ENCODE measurements around the gene SYT7.

Gene SYT7

DNA sequence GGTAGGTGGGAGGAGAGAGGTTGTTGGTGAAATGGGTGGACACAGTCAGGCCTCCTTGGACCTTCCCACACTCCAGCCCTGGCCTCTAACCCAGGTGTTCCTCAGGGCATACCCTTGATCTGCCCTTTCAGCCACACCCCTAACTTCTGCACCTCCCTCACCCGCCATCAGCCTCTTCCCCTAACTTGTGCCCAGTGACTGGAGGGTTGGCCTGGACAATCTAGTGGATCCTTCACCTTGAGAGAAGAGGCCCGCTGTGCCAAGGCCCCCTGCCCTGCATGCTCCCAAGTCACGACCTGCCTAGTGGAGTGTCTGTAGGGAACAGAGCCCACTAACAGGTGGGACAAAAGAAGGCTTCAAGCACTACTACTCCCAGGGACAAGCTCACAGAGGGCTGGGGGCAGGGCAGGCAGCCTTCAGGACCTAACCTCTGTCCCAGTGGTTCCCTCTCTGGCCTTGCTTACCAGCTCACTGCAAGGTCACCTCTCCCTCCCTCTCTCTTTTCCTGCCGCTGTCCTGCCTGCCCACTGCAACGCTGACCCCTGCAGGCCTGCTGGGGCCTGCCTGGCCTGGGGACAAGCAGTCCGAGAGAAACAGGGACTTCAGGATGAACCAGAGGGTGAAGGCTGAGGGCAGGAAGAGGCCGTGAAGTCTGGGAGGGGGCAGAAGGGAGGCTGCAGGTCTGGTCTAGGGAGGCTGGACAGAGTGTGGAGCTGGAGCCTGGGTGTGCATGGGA, 3.3 kb downstream of the SYT7 start:
- Histone ChIP-seq H3K9me3 (replicated peaks; ENCODE audit: low read length) (no peaks in the 10 kb centered on the region), H3K4me2 (ENCODE audit: low read length) (no peak overlapping the region), H3K27me3 (ENCODE audit: control insufficient read depth, insufficient read depth, low read length) (peaks cover 71% of the 10 kb centered on the region), H3K4me3 (ENCODE audit: low read length) (no peak overlapping the region), H3K9ac (ENCODE audit: low read depth, low read length) (no peak overlapping the region), H3K36me3 (ENCODE audit: insufficient read depth, low read length) (no peaks in the 10 kb centered on the region), H3K4me1 (ENCODE audit: control insufficient read depth, insufficient read depth, low read length) (peaks cover 7% of the 10 kb centered on the region)

GRCh38 chr11:61575886-61576861, 4.7 kb downstream of the SYT7 start:
- H3K9ac ChIP-seq (ENCODE audit: low read depth, low read length), result no peak overlapping the region
- H3K9me3 ChIP-seq (replicated peaks; ENCODE audit: low read length), result no peaks in the 10 kb centered on the region
- no peak overlapping the region for H3K4me3 ChIP-seq (ENCODE audit: low read length)
- H3K36me3 ChIP-seq (ENCODE audit: insufficient read depth, low read length), result no peaks in the 10 kb centered on the region
- no peak overlapping the region for H3K4me2 ChIP-seq (ENCODE audit: low read length)
- peaks cover 73% of the 10 kb centered on the region for H3K27me3 ChIP-seq (ENCODE audit: control insufficient read depth, insufficient read depth, low read length)
- H3K4me1 ChIP-seq (ENCODE audit: control insufficient read depth, insufficient read depth, low read length), result peaks cover 7% of the 10 kb centered on the region

- no peak overlapping the region for H3K4me2 ChIP-seq (ENCODE audit: low read length)
- no peaks in the 10 kb centered on the region for H3K36me3 ChIP-seq (ENCODE audit: insufficient read depth, low read length)
- no peaks in the 10 kb centered on the region for H3K4me1 ChIP-seq (ENCODE audit: control insufficient read depth, insufficient read depth, low read length)
- H3K9ac ChIP-seq (ENCODE audit: low read depth, low read length), result no peak overlapping the region
- H3K9me3 ChIP-seq (replicated peaks; ENCODE audit: low read length), result no peaks in the 10 kb centered on the region
- H3K27me3 ChIP-seq (ENCODE audit: control insufficient read depth, insufficient read depth, low read length), result peaks cover 79% of the 10 kb centered on the region
- H3K4me3 ChIP-seq (ENCODE audit: low read length), result no peak overlapping the region
These were observed 6.3 kb downstream of the SYT7 start for GRCh38 chr11:61574611-61575010.

- no peak overlapping the region for H3K4me2 ChIP-seq (ENCODE audit: low read length)
- H3K36me3 ChIP-seq (ENCODE audit: insufficient read depth, low read length), result no peaks in the 10 kb centered on the region
- H3K9me3 ChIP-seq (replicated peaks; ENCODE audit: low read length), result no peaks in the 10 kb centered on the region
- H3K4me3 ChIP-seq (ENCODE audit: low read length), result no peak overlapping the region
- H3K27me3 ChIP-seq (ENCODE audit: control insufficient read depth, insufficient read depth, low read length), result peaks cover 78% of the 10 kb centered on the region
- H3K4me1 ChIP-seq (ENCODE audit: control insufficient read depth, insufficient read depth, low read length), result no peaks in the 10 kb centered on the region
- no peak overlapping the region for H3K9ac ChIP-seq (ENCODE audit: low read depth, low read length)
These were observed 8.0 kb downstream of the SYT7 start for GRCh38 chr11:61572913-61573312.

GRCh38 chr11:61571869-61572268, 9.0 kb downstream of the SYT7 start:
- Histone ChIP-seq H3K36me3 (ENCODE audit: insufficient read depth, low read length) (no peaks in the 10 kb centered on the region), H3K4me2 (ENCODE audit: low read length) (no peak overlapping the region), H3K27me3 (ENCODE audit: control insufficient read depth, insufficient read depth, low read length) (peaks cover 73% of the 10 kb centered on the region), H3K9me3 (replicated peaks; ENCODE audit: low read length) (no peaks in the 10 kb centered on the region), H3K4me1 (ENCODE audit: control insufficient read depth, insufficient read depth, low read length) (no peaks in the 10 kb centered on the region), H3K4me3 (ENCODE audit: low read length) (no peak overlapping the region), H3K9ac (ENCODE audit: low read depth, low read length) (no peak overlapping the region)

DNA sequence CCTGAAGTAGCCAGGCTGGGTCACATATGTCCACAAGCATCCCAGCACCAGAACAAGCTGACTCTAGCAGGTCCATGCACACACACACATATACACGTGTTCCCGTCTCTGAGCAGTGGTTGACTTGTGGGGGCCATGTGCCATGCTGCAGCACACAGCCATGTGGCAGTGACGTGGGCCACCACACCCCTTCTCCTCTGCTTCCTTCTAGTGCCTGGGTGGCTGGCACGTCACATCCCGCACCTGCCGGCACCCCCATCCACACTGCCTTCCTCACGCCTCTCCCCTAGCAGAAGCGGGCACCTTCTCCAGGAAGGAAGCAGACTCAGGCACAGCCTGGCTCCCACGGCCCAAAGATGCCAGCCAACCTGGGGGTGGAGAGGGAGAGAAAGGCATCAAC, 9.5 kb downstream of the SYT7 start:
- H3K36me3 ChIP-seq (ENCODE audit: insufficient read depth, low read length), result no peaks in the 10 kb centered on the region
- H3K4me3 ChIP-seq (ENCODE audit: low read length), result no peak overlapping the region
- peaks cover 73% of the 10 kb centered on the region for H3K27me3 ChIP-seq (ENCODE audit: control insufficient read depth, insufficient read depth, low read length)
- H3K9me3 ChIP-seq (replicated peaks; ENCODE audit: low read length), result no peaks in the 10 kb centered on the region
- H3K4me1 ChIP-seq (ENCODE audit: control insufficient read depth, insufficient read depth, low read length), result no peaks in the 10 kb centered on the region
- H3K4me2 ChIP-seq (ENCODE audit: low read length), result no peak overlapping the region
- H3K9ac ChIP-seq (ENCODE audit: low read depth, low read length), result no peak overlapping the region

DNA sequence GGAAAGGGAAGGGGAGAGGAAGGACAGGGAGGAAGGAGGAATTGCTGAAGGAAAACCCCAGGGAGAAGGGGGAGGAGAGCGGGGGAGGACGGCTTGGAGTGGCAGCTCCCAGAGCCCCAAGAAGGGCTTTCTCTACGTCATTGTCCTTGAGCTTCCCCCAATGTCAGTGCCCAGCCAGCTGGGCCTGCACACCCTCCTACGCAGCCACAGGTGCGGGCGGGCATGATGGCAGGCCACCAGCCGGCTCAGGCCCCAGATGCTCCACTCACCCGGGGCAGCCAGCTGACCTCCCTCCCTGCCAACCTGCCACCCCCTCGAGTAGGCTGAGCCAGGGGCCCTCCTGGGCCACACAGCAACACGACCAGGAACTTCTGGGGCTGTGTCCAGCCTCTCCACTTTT, 11.2 kb downstream of the SYT7 start:
- H3K4me2 ChIP-seq (ENCODE audit: low read length), result no peak overlapping the region
- H3K9me3 ChIP-seq (replicated peaks; ENCODE audit: low read length), result no peaks in the 10 kb centered on the region
- H3K4me3 ChIP-seq (ENCODE audit: low read length), result no peak overlapping the region
- no peaks in the 10 kb centered on the region for H3K36me3 ChIP-seq (ENCODE audit: insufficient read depth, low read length)
- H3K4me1 ChIP-seq (ENCODE audit: control insufficient read depth, insufficient read depth, low read length), result no peaks in the 10 kb centered on the region
- no peak overlapping the region for H3K9ac ChIP-seq (ENCODE audit: low read depth, low read length)
- peaks cover 74% of the 10 kb centered on the region for H3K27me3 ChIP-seq (ENCODE audit: control insufficient read depth, insufficient read depth, low read length)

DNA sequence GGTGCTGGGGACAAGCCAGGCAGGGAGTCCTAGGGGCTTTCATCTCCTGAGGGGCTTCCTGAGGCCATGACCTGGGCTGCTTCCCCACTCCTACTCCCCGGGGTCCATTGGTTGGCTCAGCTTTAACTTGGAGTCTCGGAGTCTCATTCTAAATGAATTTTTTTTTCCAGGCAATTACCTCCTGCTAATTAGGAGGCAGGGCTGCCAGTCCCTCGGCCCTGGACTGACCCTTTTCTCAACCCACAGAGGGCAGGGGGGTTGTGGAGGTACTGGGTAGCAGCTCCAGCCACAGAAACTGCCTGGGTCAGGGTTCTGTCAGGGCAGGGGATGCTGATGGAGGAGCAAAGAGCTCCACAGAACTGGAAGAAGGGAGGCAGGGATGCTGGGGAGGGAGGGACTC, 11.9 kb downstream of the SYT7 start:
- no peaks in the 10 kb centered on the region for H3K36me3 ChIP-seq (ENCODE audit: insufficient read depth, low read length)
- H3K9me3 ChIP-seq (replicated peaks; ENCODE audit: low read length), result no peaks in the 10 kb centered on the region
- no peak overlapping the region for H3K4me2 ChIP-seq (ENCODE audit: low read length)
- no peaks in the 10 kb centered on the region for H3K4me1 ChIP-seq (ENCODE audit: control insufficient read depth, insufficient read depth, low read length)
- H3K9ac ChIP-seq (ENCODE audit: low read depth, low read length), result no peak overlapping the region
- H3K4me3 ChIP-seq (ENCODE audit: low read length), result no peak overlapping the region
- peaks cover 72% of the 10 kb centered on the region for H3K27me3 ChIP-seq (ENCODE audit: control insufficient read depth, insufficient read depth, low read length)

DNA sequence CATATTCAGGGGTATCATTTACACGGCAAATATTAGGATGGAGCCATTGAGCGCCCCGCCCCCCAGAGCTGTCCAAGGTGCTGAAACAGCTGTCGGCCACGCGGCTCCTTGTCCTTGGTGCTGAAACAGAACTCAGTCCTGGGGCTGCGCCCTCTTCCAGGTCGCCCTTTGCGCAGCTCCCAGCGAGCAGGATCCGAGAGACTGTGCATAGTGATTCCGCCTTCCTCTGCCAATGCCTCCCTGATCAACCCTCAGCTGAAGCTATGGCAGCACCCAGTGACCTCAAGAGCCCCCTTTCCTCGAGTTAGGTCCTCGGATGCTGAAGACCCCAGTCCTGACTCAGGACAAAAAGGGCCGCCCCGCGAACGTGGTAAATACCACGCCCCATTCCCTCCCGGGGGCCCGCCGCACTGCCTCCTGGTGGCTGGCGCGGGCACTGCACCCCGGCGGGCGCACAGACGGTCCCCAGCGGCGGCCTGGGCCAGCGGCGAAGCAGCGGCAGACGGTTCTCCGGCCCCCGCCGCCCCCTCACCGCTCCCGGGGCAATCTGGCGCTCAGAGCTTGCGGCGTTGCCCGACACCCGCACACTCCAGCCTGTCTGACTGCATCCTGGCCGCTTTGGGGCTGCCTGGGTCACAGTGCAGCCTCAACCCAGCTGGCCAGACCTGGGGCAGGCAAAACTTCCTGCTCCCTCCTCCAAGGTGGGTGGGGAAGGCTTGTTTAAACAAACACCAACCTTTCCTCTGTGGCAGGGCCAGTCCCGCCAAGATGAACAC, 13.4 kb downstream of the SYT7 start:
- Histone ChIP-seq H3K9ac (ENCODE audit: low read depth, low read length) (no peak overlapping the region), H3K4me3 (ENCODE audit: low read length) (no peak overlapping the region), H3K4me2 (ENCODE audit: low read length) (peak overlapping the region; percentile 64), H3K36me3 (ENCODE audit: insufficient read depth, low read length) (no peaks in the 10 kb centered on the region), H3K27me3 (ENCODE audit: control insufficient read depth, insufficient read depth, low read length) (peaks cover 74% of the 10 kb centered on the region), H3K9me3 (replicated peaks; ENCODE audit: low read length) (no peaks in the 10 kb centered on the region), H3K4me1 (ENCODE audit: control insufficient read depth, insufficient read depth, low read length) (no peaks in the 10 kb centered on the region)

DNA sequence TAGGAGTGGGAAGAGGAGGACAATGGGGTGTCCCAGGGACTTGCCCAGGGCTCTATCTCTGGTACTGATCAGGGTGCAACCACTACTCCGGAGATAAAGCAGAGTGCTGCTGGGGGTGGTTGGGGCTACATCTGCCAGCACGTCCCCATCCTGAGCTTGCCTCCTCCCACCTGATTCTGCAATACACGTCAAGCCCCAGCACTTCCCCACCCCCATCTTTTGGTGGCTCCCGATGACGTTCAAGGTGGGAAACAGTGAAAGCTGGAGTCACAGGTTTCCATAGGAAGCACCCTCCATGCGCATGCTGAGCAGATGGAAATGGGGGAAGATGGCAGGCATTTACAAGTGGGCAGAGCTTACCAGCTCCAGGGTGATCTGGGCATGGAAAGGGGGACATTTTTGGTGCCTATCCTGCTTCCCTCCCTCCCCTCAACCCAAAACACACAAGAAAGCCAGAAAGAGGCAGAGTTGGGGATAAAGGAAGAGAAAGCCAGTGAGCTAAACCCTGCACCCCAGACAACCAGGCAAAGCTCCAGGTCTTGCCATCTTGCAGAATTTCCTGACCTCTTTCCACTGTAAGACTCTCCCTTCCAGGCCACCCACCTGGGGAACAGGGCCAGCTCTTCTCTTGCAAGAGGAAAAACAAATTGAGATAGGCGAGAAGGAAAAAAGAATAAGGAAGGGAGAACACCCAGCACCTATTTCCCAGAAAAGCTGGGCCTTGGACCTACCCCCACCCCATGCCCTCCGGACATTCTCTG, 15.8 kb downstream of the SYT7 start:
- Histone ChIP-seq H3K4me1 (ENCODE audit: control insufficient read depth, insufficient read depth, low read length) (no peaks in the 10 kb centered on the region), H3K27me3 (ENCODE audit: control insufficient read depth, insufficient read depth, low read length) (peaks cover 69% of the 10 kb centered on the region), H3K4me2 (ENCODE audit: low read length) (no peak overlapping the region)

DNA sequence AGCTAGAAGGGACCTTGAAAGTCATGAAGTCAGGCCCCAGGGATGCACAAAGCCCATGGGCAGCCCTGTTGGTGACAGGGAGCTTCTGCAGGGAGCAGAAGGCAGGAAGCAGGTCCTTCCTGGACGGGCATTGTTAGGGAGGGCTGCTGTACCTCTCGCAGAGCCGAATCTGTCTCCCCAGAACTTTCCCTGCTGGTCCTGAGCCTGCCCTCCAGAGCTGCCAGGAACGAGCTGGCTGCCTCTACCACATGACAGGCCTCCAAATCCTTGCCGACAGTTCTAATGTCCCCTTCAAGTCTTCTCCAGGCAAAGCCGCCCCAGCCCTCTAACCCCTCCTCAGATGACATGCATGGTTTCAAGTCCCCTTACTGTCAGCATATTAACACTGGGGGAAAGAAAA, 20.1 kb downstream of the SYT7 start:
- Histone ChIP-seq H3K27me3 (ENCODE audit: control insufficient read depth, insufficient read depth, low read length) (peaks cover 79% of the 10 kb centered on the region), H3K36me3 (ENCODE audit: insufficient read depth, low read length) (no peaks in the 10 kb centered on the region), H3K4me3 (ENCODE audit: low read length) (no peak overlapping the region), H3K9me3 (replicated peaks; ENCODE audit: low read length) (no peaks in the 10 kb centered on the region), H3K9ac (ENCODE audit: low read depth, low read length) (no peak overlapping the region), H3K4me1 (ENCODE audit: control insufficient read depth, insufficient read depth, low read length) (no peaks in the 10 kb centered on the region), H3K4me2 (ENCODE audit: low read length) (no peak overlapping the region)

More for the DNA sequence above, 15.8 kb downstream of the SYT7 start:
- Histone ChIP-seq H3K9me3 (replicated peaks; ENCODE audit: low read length) (no peaks in the 10 kb centered on the region), H3K36me3 (ENCODE audit: insufficient read depth, low read length) (no peaks in the 10 kb centered on the region), H3K9ac (ENCODE audit: low read depth, low read length) (no peak overlapping the region), H3K4me3 (ENCODE audit: low read length) (no peak overlapping the region)
